ENCODE data around the gene OR3A1.
"Not testable (repeated sequence)": the region's sequence is repeated elsewhere in the genome, so short reads cannot be mapped to it uniquely, and the experiment has no call there.

OR3A1 gene

DNA sequence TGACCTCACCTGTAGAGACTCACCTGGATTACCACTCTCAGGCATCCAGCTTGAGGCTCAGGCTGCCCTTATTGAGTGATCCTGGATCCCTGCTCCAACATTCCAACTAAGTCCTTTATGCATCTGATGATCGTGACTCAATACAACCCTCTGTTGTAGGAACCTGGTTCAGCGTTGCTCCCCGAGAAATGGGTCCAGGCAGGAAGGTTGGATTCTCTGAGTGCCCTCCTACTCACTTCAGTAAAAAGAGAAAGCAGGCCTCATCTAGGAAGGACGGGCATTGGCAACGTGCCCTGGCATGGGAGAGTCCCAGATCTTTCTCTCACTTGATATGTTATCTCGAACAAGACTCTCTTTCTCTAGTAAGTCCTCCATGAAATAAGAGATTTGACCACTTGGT lies at the start of gene OR3A1:
Gene OR3A1 (minus strand): TSS at position 101 of the 400 bp plus-strand sequence. CDS start 5,778 bp downstream, outside the sequence.
- no peak for DNase-seq

- not testable (repeated sequence) for DNase-seq
Observed at GRCh38 chr17:3342782-3343181, 44.6 kb upstream of the OR3A1 start.

GRCh38 chr17:3335876-3336275 lies 37.7 kb upstream of the OR3A1 start:
- no peak for DNase-seq

- no peak for DNase-seq
Observed at GRCh38 chr17:3318336-3318735, 20.2 kb upstream of the OR3A1 start.

GRCh38 chr17:3316836-3317235 lies 18.7 kb upstream of the OR3A1 start:
- no peak for DNase-seq

- no peak for DNase-seq
Observed at GRCh38 chr17:3308603-3309002, 10.4 kb upstream of the OR3A1 start.

DNA sequence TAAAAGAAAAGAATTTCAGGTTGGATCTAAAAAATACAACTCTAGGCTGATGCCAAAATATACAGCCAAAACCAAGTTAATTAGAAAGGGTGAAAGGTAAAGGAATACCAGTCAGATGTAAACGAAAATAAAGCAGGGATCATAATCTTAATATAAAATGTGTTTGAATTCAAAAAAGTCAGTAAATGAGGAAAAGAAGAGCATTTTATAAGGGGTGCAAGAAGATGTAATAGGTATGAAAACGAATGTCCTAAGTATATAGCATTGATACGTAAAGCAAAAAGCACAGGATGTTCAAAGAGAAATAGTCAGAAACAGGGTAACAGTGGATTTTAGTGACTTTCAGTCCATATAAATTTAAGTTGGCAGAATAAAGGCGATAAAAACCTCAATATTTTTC lies 2.5 kb downstream of the OR3A1 start:
- DNase-seq, result no peak

DNA sequence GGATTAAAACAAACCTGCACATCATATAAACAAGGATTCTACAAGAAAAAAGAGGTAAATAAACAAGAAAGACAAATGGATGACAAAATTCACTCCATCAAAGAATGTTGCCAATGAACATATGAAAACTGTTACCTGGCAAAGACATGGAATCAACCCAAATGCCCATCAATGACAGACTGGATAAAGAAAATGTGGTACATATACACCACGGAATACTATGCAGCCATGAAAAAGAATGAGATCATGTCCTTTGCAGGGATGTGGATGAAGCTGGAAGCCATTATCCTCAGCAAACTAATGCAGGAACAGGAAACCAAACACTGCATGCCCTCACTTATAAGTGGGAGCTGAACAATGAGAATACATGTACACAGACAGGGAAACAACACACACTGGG lies 4.6 kb downstream of the OR3A1 start:
- not testable (repeated sequence) for DNase-seq

DNA sequence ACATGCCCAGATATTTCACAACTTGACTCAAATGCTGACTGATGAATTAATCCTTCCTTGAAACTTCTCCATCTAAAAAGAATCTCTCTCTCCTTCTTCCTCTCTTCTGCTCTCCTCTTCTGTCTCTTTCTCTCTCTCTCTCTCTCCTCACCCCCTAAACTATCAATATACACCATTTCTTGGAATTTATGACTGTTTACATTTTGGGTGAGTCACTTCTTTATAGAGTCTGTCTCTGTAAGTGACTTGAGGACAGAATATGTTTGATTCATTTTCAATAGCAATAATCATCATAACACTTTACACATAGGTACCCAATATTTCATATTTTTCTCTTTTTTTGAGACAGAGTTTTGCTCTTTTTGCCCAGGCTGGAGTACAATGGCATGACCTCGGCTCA lies 15.3 kb downstream of the OR3A1 start:
- DNase-seq, result no peak

DNA sequence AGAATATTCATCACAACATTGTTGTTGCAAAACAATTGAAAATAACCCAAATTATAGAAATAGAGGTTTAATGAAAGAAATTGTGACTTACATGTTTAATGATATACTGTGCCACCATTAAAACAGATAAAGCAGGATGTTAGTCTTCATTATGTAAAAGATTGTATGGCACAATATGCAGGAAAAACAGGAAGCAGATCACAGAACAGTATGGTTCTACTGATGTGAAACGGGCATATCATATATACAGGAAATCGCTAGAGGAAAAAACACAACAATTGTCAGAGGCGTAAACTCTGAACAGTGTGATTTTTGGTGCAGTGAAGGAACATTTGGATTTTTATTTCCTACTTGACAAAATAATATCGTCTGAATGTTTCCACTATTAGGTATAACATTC lies 22.0 kb downstream of the OR3A1 start:
- DNase-seq, result no peak

GRCh38 chr17:3271072-3271848 lies 26.9 kb downstream of the OR3A1 start:
- no peak for DNase-seq

DNA sequence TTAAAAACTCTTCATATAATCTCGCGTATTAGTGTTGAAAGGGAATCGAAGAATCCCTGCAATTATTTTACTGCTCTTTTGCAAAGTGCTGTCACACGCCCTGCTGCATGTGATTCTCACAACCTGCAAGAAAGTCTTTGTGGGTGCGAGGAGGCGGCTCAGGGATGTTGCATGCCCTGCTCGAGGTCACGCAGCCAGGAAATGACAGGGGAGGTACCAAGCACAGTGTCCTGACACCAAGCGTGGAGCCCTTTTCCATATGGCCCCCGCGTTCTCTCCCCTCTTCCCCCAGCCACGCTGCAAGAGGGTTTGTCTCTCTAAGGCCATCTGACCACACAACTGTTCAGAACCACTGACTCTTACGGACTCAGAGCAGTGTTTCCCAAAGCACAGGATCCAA lies 37.6 kb downstream of the OR3A1 start:
- DNase-seq, result no peak

GRCh38 chr17:3260163-3260562 lies 38.0 kb downstream of the OR3A1 start:
- no peak for DNase-seq

GRCh38 chr17:3256575-3256974 lies 41.6 kb downstream of the OR3A1 start:
- no peak for DNase-seq

DNA sequence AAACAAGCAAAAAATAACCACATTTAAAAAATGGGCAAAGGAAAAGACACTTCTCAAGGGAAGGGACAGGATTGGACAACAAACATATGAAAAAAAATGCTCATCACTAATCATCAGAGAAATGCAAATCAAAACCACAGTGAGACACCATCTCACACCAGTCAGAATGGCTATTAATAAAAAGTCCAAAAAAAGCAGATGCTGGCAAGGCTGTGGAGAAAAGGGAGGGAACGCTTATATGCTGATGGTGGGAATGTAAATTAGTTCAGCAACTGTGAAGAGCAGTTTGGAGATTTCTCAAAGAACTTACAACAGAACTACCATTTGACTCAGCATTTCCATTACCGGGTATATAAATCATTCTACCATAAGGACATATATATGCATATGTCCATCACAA lies 49.1 kb downstream of the OR3A1 start:
- not testable (repeated sequence) for DNase-seq

DNA sequence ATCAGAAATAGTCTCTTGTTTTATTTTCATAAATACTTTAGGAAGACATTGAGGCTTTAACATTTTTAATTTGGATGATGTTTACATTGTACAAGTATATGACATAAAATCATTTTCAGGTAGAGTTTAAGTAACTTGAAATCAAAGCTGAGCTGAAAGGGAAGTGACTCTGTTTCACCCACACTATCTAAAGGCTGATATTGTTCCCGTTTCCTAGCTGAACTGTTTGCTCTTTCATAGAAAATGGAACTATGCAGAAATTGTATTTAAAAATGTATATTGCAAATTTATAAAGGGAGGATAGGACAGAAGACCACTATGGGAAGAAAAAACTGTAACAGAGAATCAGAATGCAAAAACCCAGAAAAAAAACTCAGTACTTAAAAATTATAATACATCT lies 53.3 kb downstream of the OR3A1 start:
- not testable (repeated sequence) for DNase-seq

DNA sequence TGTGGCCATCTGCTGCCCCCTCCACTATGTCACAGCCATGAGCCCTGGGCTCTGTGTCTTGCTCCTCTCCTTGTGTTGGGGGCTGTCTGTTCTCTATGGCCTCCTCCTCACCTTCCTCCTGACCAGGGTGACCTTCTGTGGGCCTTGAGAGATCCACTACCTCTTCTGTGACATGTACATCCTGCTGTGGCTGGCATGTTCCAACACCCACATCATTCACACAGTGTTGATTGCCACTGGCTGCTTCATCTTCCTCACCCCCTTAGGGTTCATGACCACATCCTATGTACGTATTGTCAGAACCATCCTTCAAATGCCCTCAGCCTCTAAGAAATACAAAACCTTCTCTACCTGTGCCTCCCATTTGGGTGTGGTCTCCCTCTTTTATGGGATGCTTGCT lies 57.1 kb downstream of the OR3A1 start:
- not testable (repeated sequence) for DNase-seq

All from activated CD4-positive, alpha-beta T cell treated with anti-CD3 and anti-CD28 coated beads, Interleukin-10, Interleukin-2, amounts not matched to agents 100 ng/mL and 50 ng/mL, durations not matched to agents 16 hours and 8 hours (primary cell).